HG02981 (cell line): ENCODE data around the gene KIF20A.
"Not testable (repeated sequence)": the region's sequence is repeated elsewhere in the genome, so short reads cannot be mapped to it uniquely, and the experiment has no call there.

Experiments
- ATAC-seq: cut with Tn5 transposase; IDR thresholded peaks from one replicate; pipeline ENCODE4 v1.9.1; 2021; ENCODE audit warnings: mild to moderate bottlenecking, moderate library complexity; ENCODE audit not compliant: unreplicated experiment

Gene KIF20A

DNA sequence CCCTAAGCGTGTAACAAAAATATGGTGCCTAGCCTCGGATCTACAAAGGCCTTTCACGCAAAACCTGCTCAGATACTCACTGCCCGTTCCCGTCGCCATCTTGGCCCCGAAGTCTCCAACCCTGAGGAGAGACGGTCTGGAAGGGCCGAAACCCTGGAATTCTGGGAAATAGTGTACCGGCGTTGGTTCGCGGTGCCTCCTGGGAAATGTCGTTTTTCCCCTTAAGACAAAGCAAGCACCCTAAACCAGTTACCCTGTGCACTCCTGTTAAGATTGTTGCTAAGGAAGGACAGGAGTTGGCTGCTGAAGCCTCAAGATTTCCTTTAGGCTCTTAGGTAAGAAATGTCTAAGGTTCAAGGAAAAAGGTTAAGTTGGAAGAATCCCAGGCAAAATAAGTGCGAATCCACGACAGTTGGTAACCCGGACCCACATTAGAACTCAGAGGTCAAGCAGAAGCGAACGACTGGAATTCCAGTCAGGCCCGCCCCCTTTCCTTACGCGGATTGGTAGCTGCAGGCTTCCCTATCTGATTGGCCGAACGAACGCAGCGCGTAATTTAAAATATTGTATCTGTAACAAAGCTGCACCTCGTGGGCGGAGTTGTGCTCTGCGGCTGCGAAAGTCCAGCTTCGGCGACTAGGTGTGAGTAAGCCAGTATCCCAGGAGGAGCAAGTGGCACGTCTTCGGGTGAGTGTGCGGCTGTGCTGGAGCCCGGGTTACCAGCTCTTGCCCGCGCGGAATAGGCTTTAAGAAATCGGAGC lies at the start of gene KIF20A, which contains the start of gene BRD8:
TSS of gene KIF20A (plus strand) at position 597 of the 761 bp plus-strand sequence. CDS start 569 bp downstream, outside the sequence.
TSS of gene BRD8 (minus strand) at position 115 of the 761 bp plus-strand sequence. CDS start at position 99, 16 bp downstream.
- peak; percentile 82 for ATAC-seq

- ATAC-seq = no peak
Observed at GRCh38 chr5:138129347-138129746, 49.6 kb upstream of the KIF20A start.

DNA sequence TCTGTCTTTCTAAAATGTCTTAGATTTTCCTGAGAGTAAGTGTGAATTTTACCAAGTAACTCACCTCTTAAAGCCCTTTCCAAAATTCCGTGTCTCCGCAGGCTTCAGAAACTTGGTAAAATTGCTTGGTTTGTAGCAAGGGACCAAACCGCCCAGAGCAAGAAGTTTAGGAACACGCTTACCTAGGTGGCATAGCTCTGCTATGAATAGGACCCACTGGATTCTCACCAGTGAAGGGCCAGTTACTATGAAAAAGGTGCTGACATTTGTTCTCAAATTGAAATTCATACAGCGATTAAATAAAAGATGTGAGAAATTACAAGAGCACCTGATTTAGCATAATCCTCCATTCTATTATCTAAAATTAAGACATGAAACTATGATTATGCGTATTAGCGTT lies 46.4 kb upstream of the KIF20A start:
- no peak for ATAC-seq

- no peak for ATAC-seq
Observed at GRCh38 chr5:138138949-138139780, 39.7 kb upstream of the KIF20A start, which contains the start of gene NME5. Gene NME5, minus strand, starts transcription at chr5:138139428. Its CDS starts 648 bp downstream, at chr5:138138780.

DNA sequence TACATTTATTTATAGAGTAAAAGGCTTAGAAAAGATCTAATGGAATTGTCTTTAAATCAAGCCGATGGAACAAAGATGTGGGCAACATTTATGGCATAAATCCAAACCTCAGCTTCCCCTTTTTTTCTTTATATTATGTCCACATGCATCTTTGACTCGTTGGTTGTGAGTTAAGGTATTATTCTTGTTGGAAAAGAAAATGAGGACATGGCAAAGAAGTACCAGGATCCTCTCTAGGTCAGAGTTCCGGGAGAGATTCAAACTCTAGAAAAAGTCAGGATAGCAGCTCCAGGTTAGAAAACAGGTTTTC lies 39.2 kb upstream of the KIF20A start:
- ATAC-seq = no peak

GRCh38 chr5:138140268-138140667 lies 38.6 kb upstream of the KIF20A start:
- ATAC-seq = no peak

DNA sequence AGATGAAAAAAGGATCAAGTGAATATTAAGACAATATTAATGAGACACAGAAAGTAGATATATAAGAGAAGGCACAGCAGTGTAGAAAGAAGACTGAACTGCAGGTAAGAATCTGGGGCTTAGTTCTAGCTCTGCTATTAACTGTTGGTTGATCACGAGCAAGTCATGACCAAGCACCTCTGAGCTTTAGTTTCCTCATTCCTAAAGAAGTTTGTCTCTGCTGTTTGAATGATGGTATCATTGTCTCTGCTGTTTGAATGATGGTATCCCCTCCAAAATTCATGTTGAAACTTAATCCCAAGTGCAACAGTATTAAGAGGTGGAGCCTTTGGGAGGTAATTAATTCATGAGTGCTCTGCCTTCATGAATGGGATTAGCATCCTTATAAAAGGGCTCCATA lies 37.2 kb upstream of the KIF20A start:
- no peak for ATAC-seq

GRCh38 chr5:138143578-138143977 lies 35.3 kb upstream of the KIF20A start:
- not testable (repeated sequence) for ATAC-seq

DNA sequence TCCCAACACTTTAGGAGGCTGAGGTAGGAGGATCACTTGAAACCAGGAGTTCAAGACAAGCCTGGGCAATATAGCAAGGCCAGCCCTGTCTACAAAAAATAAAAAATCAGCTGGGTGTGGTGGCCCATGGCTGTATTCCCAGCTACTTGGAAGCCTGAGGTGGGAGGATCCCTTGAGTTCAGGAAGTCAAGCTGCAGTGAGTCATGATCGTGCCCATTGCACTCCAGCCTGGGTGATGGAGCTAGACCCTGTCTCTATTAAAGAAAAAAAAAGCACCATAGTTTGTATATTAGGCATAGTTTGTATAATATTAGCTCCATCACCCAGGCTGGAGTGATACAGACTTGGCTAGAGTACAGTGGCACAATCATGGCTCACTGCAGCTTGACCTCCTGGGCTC lies 30.1 kb upstream of the KIF20A start:
- no peak for ATAC-seq

GRCh38 chr5:138149530-138149929 lies 29.4 kb upstream of the KIF20A start:
- no peak for ATAC-seq

- ATAC-seq = not testable (repeated sequence)
Observed at GRCh38 chr5:138155977-138156376, 22.9 kb upstream of the KIF20A start.

GRCh38 chr5:138157626-138158025 lies 21.3 kb upstream of the KIF20A start:
- no peak for ATAC-seq

- ATAC-seq = no peak
Observed at GRCh38 chr5:138159666-138160065, 19.2 kb upstream of the KIF20A start.

GRCh38 chr5:138160706-138161105 lies 18.2 kb upstream of the KIF20A start:
- no peak for ATAC-seq

DNA sequence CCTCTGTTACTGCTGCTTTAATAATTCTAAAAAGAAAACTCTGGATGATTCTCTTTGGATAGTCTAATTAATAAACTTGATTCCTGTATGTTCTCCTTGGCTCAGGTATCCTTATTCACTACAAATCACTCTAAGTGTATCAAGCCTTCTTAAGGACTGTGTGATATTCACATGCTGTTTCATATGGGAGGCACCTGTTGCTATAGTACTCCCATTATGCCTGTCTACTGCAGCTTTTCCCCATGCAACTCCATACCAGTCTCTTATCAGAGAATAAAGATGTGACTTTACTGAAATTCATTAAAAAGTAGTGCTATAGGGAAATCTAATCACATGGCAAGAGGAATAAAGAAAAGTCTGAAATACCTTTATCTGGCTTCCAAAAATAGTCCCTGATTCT lies 15.2 kb upstream of the KIF20A start:
- no peak for ATAC-seq

DNA sequence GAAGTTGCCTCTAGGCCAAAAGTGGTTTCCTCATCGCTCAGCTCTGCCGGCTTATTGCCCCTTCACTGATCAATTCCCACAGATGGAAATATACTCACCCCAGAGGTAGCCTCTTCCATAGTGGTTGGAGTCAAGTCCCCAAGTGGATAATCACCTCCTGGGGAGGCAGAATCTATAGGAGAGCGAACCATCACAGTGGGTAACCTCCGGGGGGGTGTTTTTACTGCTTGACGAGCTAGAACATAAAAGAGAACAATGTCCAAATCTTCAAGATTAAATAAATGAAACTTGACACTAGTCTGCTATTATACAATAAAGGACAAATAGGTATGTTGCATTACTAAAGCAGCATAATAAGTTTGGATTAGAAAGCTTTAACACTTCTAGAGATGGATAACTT lies 9.8 kb upstream of the KIF20A start:
- ATAC-seq = no peak

GRCh38 chr5:138170299-138170698 lies 8.6 kb upstream of the KIF20A start:
- no peak for ATAC-seq

- ATAC-seq = no peak
Observed at GRCh38 chr5:138177941-138178515, 884 bp upstream of the KIF20A start.

GRCh38 chr5:138179277-138179857 lies 455 bp downstream of the KIF20A start:
- no peak for ATAC-seq

DNA sequence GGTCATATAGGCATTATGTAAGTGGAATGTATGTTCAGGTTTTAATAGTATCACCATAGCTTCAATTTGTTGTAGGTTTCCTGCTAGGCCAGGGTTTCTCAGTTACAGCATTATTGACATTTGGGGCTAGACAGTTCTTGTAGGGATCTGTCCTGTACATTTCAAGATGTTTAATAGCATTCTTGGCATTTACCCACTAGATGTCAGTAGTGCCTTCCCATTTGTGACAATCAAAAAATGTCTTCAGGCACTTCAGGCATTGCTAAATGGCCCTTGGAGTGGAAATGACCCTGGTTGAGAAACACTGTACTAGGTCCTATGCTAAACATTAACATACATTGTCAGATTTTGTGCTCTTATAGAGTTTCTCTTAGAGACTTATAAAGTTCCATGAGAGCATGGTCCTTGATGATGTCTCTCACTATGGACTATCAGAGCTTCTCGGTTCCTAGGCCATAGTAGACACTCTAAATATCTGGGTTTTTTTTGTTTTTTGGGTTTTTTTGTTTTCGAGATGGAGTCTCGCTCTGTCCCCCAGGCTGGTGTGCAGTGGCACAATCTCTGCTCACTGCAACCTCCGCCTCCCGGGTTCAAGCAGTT lies 1.4 kb downstream of the KIF20A start:
- ATAC-seq = no peak

DNA sequence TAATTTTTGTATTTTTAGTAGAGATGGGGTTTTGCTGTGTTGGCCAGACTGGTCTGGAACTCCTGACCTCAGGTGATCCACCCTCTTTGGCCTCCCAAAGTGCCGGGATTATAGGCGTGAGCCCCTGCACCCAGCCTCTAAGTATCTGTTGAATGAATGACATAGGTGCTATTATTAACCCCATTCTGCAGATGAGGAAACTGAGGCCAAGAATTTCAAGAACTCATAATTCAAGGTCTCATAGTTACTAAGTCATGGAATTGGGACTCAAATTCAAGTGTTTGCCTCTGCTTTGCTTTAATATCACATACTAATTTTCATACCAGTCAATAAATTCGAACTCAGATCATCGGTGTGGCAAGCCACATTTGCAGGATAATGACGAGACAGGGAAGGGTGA lies 1.9 kb downstream of the KIF20A start:
- no peak for ATAC-seq
